AG04450 (cell line): ENCODE measurements around the gene SSH3. TPM values are rescaled to one million over a fixed set of nuclear protein-coding genes. Genes with fewer than 3 reads are reported as not detected.

Experiments used
- CTCF ChIA-PET: fragments of 300-600, 350-600 bp; formaldehyde crosslinking; extraction: SDS; loops from one replicate; lab custom pipeline; 2022; ENCODE audit warnings: antibody characterized with exemption, inconsistent platforms; lab: Charles Lee
- POLR2A ChIA-PET: fragments of 350-600 bp; formaldehyde crosslinking; extraction: SDS; loops from one replicate; lab custom pipeline; 2021; ENCODE audit warnings: antibody characterized with exemption, inconsistent platforms; lab: Yijun Ruan, JAX
- DNase-seq: peaks from one replicate; pipeline ENCODE4 v3.0.0-alpha.2; 2011; ENCODE audit warnings: low read depth, low spot score
- H3K27ac ChIP-seq: one replicate; pipeline ENCODE4 v1.5.1; 2012; ENCODE audit warnings: low read depth, low read length, control low read depth
- H3K27me3 ChIP-seq: one replicate; pipeline ENCODE4 v1.6.0; 2012; ENCODE audit warnings: low read length; ENCODE audit not compliant: control insufficient read depth, insufficient read depth
- H3K4me3 ChIP-seq: 2 replicates; pipeline ENCODE4 v1.5.1; 2011; ENCODE audit warnings: mild to moderate bottlenecking, low read depth, low read length, control low read depth
- H3K9me3 ChIP-seq: 2 replicates; pipeline ENCODE4 v1.5.1; 2012; ENCODE audit warnings: low read length; ENCODE audit not compliant: control insufficient read depth, insufficient read depth
- polyA minus RNA-seq: library from RNA; depleted of rRNA, polyadenylated mRNA; stranded (reverse); fragments of >200 nt; gene quantifications from 2 replicates; pipeline ENCODE4 v1.2.3, GENCODE V29; 2011; rRNA and poly(A)+ RNA removed
- polyA plus RNA-seq: library from polyadenylated mRNA; depleted of rRNA; stranded (reverse); fragments of >200 nt; gene quantifications from 2 replicates; pipeline ENCODE4 v1.2.3, GENCODE V29; 2011; rRNA removed
- TF ChIP-seq, protein P1 (sequence below): IDR thresholded peaks from 2 replicates; pipeline ENCODE4 v1.5.1; 2011; ENCODE audit warnings: low read depth, low read length, control low read depth, inconsistent platforms

SSH3 gene
- polyA plus RNA-seq (16.5 and 20.0 TPM in 2 replicates), polyA minus RNA-seq (12.1 and 14.3 TPM in 2 replicates)

DNA sequence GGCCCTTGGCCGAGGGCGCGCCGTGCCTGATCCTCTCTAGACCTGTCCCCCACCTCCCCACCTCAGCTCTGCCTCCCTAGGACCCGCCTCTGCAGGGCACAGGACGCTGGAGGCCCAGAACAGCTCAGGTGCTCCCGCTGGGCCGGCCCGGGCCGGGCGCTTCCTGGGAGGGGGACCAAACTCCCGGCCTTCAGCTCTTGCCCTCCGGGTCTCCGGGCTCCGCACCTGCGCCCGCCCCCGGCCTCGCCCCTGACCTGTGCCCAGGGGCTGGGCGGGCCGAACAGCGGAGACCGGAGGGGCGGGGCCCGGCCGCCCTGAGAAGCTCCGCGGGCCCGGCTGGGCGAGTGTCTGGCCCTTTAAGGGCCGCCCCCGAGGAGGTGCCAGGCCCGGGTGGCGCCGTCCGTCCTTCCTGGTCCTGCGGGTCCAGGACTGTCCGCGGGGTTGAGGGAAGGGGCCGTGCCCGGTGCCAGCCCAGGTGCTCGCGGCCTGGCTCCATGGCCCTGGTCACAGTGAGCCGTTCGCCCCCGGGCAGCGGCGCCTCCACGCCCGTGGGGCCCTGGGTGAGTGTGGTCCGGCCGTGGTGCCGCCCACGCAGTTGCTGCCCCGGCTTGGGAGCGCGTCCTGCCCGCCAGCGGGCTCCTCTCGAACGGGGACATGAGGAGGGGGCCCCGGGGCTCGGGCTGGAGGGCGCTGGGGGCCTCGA lies at the start of gene SSH3:
Gene SSH3 (plus strand): TSS at position 399 of the 703 bp plus-strand sequence. CDS start 96 bp downstream, at position 495.
- TF ChIP-seq, protein P1, sequence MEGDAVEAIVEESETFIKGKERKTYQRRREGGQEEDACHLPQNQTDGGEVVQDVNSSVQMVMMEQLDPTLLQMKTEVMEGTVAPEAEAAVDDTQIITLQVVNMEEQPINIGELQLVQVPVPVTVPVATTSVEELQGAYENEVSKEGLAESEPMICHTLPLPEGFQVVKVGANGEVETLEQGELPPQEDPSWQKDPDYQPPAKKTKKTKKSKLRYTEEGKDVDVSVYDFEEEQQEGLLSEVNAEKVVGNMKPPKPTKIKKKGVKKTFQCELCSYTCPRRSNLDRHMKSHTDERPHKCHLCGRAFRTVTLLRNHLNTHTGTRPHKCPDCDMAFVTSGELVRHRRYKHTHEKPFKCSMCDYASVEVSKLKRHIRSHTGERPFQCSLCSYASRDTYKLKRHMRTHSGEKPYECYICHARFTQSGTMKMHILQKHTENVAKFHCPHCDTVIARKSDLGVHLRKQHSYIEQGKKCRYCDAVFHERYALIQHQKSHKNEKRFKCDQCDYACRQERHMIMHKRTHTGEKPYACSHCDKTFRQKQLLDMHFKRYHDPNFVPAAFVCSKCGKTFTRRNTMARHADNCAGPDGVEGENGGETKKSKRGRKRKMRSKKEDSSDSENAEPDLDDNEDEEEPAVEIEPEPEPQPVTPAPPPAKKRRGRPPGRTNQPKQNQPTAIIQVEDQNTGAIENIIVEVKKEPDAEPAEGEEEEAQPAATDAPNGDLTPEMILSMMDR: no peak
- Histone ChIP-seq H3K27me3 (no peaks in the 10 kb centered on the region), H3K4me3 (peak within 1 kb of the TSS; percentile 79), H3K9me3 (no peaks in the 10 kb centered on the region; the same call in 1 of the 2 replicates), H3K27ac (peak within 1 kb of the TSS; percentile 21)
- CTCF ChIA-PET: interaction anchor here (0.9 to 2.0 kb wide), 3 partner anchors 14 to 41 kb away, joined by 5 to 7 read pairs (median 7); no protein-coding TSS in a partner anchor
- no peak for DNase-seq
- POLR2A ChIA-PET: interaction anchor here (0.6 to 2.1 kb wide), 8 partner anchors 10 to 83 kb away, joined by 3 to 13 read pairs (median 4); partner anchors contain the start of gene ANKRD13D

DNA sequence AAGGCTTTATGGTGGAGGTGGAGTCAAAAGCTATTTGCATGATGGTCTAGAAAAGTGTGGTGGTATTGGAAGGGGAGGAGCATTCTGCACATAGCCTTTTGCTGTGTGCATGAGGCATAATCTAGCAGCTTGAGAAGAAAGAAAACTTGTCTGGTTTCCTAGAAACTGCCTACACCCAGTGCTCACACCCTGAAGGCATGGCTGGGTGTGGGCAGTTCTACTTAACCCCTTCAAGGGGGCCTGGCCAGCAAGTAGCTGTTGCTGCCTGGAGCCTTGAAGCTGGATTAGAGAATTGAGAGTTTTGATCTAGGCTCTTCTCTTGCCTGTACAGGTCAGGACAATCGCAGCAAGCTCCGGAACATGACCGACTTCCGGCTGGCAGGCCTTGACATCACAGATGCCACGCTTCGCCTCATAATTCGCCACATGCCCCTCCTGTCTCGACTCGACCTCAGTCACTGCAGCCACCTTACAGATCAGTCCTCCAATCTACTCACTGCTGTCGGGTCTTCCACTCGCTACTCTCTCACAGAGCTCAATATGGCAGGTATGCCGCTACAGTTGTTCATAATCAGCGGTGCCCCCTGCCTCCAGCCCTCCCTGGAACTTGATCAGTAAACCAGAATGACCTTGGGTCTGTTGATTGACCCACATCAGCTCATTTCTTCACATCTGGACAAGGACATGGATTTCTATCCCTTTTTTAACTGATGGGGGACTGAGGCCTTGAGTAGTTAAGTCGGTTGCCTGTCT lies 49.3 kb upstream of the SSH3 start:
- Histone ChIP-seq H3K27ac (no peak overlapping the region), H3K27me3 (no peaks in the 10 kb centered on the region), H3K9me3 (no peaks in the 10 kb centered on the region), H3K4me3 (no peak overlapping the region)
- POLR2A ChIA-PET: interaction anchor here (1.7 kb wide), 1 partner anchor 14 kb away, joined by 10 read pairs; no protein-coding TSS in a partner anchor
- no peak for DNase-seq
- TF ChIP-seq, protein P1: no peak
- CTCF ChIA-PET: interaction anchor here (0.7 to 2.8 kb wide), 2 partner anchors 8 to 173 kb away, joined by 3 to 30 read pairs; no protein-coding TSS in a partner anchor

- Histone ChIP-seq H3K27ac (no peak overlapping the region), H3K9me3 (no peaks in the 10 kb centered on the region), H3K4me3 (no peak overlapping the region), H3K27me3 (no peaks in the 10 kb centered on the region)
- POLR2A ChIA-PET: interaction anchor here (1.7 kb wide), 1 partner anchor 15 kb away, joined by 10 read pairs; no protein-coding TSS in a partner anchor
- TF ChIP-seq, protein P1: no peak
- CTCF ChIA-PET: no interaction called here
- DNase-seq: no peak
Observed at GRCh38 chr11:67254798-67255197, 48.5 kb upstream of the SSH3 start.

- no peak overlapping the region for H3K4me3 ChIP-seq
- TF ChIP-seq, protein P1: no peak
- POLR2A ChIA-PET: no interaction called here
- H3K27me3 ChIP-seq: no peaks in the 10 kb centered on the region
- H3K27ac ChIP-seq: no peak overlapping the region
- H3K9me3 ChIP-seq: no peaks in the 10 kb centered on the region
- DNase-seq: no peak
- CTCF ChIA-PET: no interaction called here
Observed at GRCh38 chr11:67255353-67255752, 48.0 kb upstream of the SSH3 start.
